NCI-H345 (cell line): Measurements from ENCODE around the gene SPATA20.

Experiments used
- DNase-seq: peaks from one replicate; lab custom pipeline; 2025; lab: John Stamatoyannopoulos, UW

The SPATA20 gene

DNA sequence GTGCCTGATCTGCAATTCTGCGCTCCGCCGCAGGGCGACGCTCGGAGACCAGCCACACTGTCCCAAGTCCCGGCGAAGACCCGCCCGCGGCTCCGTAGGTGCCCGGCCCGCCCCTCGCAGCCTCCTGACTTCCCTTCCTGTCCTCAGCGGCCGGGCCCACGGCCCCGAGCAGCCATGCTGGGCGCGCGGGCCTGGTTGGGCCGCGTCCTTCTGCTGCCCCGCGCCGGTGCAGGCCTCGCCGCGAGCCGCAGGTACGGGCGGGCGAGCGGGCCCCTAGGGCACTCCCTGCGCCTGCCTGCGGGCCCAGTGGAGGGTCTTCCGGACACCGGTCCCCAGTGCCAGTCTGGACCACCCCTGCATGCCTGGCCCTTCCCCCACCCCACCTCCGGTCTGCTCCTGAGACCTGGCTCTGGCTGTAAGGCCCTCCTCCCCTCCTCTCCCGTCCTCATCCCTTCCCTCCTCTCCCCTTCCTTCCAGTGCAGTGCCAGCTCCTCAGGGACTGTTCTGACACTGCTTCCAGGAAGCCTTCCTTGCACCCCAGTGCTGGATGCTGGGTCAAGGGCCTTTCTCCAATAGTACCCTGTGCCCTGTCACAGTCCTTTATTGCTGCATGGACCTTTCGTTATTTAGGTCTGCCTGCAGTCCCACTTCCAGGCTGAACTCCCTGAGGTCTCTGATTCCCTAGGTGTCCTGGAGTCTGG, at the start of gene SPATA20:
TSS of gene SPATA20 (plus strand) at position 140 of the 701 bp plus-strand sequence. CDS start at position 175, 35 bp downstream.
- peak; percentile 88 for DNase-seq

DNA sequence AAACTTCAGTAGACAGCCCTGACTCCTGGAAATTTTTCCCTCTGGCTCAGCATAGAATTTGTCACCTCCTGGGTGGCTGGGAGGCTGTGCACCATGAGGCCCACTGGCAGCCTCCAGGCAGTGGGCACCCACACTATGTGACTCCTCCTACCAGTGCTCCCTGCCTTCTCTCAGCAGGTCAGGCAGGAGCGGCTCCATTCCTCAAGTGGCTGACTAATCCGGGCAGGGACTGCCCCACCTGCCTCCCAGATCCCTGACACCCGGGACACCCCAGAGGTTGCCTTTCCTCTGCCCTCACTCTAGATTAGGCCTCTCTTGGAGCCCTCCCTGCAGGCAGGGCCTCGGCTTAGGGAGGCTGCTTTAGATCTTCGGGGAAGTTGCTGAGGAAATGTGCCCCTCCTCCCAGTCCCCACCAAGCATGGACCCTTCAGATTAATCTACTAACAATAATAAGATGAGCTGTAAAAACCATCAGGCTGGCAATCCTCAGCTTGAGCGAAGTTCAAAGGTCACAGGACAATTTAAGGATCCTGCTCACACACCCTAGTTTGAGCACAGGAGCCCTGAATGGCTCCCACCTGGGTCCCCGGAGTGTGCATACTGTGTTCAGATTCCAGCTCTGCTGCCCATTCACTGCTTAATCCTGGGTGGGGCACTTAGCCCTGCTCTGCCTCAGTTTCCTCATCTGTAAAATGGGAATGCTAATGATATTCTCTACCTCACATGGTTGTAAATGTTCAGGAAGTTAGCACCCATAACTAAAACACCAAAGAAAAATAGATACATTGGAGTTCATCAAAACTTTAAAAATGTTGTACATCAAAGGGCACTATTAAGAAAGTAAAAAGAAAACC, 48.7 kb upstream of the SPATA20 start:
- DNase-seq = no peak

DNA sequence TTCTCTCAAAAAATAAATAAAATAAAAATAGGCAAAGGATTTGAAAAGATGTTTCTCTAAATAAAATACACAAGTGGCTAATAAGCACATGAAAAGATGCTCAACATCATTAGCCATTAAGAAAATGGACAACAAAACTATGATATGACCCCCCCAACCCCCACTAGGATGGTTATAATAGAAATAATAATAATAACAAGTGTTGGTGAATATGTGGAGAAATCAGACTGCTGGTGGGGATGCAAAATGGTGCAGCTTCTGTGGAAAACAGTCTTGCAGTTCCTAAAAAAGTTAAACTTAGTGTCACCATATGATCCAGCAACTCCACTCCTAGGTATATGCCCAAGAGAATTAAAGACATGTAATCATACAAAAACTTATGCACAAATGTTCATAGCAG, 47.7 kb upstream of the SPATA20 start:
- no peak for DNase-seq

DNA sequence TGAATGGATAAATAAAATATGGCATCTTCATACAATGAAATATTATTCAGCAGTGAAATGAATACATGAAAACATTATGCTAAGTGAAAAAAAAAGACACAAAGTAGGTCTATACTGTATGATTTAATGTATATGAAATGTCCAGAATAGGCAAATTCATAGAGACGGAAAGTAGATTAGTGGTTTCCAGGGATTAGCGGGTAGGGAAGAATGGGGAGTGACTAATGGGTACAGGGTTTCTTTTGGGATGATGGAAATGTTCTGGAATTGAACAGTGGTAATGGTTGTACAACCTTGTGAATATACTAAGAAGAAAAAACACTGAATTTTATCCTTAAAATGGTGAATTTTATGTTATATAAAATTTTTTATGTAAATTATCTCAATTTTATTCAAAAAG, 47.3 kb upstream of the SPATA20 start:
- DNase-seq = no peak

DNA sequence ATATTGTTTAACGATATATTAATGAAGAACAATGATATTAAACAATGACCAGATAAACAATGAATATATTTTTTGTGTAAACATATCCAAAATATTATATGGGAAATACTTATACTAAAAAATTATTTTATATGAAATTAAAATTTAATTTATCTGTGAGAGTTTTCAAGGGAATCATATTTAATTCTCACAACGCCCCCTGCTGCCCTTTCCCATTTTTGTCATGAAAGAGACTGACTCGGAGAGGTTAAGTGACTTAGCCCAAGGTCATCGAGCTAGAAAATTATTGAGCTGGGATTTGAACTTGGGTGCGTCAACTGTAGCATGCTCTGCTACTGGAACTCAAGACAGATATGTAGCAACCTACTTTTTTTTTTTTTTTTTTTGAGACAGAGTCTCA, 45.9 kb upstream of the SPATA20 start:
- no peak for DNase-seq

DNA sequence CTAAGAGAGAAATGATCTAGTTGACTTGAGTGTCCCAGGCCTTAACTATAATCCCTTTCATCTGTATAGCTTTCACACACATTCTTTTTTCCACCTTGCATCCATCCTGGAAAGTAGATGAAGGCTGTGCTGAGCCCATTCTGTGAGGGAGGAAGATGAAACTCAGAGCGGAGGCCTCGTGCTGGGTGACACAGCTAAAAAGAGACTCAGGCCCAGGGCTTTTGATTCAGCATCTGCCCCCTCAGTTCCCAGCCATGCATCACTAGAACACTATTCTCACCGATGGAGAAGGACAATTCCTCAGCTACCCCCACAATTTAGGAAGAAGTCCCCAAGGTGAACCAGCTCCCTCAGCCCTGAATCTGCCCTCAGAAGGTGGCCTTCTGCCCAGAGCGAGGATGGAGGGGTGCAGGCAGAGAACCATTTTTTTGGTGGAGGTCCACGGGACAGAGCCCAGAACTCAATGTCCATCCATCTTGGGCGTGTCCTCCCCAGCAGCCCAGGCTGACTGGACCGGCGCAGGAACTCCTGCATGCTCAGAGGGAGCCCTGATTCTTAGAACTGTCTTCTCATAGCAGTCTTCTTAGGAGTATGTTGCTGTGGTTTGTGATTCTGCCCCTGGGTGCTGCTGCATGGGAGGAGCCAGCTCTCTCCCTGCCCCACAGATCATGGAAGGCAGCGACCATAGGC, 44.5 kb upstream of the SPATA20 start:
- DNase-seq = no peak

DNA sequence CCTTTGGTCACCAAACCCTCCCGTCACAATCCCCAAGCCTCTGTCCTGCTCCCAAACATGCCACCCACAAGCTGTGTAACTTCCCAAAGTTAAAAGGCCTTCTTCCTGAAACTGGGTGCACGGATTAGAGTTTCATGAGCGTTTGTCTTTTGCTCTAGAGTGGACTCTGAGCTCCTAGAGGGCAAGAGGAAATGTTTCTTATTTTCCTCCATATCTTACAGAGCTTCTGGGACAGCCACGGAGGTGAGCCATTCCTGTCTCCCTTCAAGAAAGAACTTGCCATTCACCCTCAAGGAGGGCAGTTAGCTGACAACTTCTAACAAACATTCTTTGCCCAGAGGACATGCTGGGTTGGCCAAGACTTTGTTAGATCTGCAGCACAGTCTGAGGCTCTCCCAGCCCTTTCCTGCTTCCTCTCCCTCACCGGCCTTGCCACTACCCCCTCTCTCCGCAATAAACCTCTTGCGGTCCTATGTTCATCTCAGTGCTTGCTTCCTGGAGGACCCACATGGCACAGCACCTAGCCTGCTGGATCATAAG, 41.3 kb upstream of the SPATA20 start:
- DNase-seq = no peak

DNA sequence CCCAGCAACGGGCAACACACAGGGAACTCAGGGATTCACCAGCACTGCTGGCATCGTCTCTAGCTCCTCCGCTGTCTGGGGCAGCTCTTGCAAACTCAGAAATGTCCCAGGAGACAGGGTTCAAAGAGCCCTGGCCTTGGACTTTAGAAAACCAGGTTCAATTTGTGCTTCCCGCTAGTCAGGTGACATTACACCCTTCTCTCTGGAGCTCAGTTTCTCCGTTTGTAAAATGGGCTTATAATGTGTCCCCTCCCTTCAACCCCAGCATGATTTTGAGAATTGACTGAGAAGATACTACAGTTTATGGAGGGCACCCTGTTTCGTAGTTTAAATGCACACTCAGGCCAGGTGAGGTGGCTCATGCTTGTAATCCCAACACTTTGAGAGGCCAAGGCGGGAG, 40.7 kb upstream of the SPATA20 start:
- no peak for DNase-seq

DNA sequence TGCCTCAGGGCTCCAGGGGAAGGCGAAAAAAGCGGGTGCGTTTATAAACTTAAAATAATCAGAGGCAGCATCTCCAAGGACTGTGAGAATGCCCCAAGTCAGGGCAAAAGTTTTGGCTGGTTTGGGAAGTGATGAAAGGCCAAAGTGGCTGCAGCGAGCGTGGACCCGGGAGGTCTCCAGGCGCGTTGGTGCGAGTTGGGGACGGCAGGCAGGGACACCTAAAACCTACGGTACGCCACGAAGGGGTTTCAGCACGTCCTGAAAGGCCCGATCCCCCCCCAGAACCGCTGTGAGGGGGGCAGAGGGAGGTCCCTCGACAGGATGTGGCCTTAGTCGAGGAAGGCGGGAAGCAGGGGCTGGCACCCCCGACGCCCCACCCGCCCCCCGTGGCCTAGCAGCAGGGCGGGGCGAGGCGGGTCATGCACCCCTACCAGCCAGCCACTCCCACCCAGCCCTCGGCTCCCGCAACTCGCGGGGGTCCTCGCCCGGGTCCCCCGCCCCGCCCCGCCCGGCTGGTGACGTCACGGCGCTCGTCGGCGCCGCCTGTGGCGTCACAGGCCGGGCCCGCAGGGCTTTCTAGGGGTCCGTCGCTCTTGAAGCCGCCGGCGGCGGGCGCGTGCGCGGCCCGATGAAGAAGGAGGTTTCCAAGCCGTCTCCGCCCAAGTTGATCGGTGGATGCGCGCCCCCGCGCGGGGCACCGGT, 39.0 kb upstream of the SPATA20 start, which contains the start of gene MYCBPAP:
TSS of gene MYCBPAP (plus strand) at position 569 of the 702 bp plus-strand sequence. CDS start 236 bp downstream, outside the sequence.
- DNase-seq = no peak

DNA sequence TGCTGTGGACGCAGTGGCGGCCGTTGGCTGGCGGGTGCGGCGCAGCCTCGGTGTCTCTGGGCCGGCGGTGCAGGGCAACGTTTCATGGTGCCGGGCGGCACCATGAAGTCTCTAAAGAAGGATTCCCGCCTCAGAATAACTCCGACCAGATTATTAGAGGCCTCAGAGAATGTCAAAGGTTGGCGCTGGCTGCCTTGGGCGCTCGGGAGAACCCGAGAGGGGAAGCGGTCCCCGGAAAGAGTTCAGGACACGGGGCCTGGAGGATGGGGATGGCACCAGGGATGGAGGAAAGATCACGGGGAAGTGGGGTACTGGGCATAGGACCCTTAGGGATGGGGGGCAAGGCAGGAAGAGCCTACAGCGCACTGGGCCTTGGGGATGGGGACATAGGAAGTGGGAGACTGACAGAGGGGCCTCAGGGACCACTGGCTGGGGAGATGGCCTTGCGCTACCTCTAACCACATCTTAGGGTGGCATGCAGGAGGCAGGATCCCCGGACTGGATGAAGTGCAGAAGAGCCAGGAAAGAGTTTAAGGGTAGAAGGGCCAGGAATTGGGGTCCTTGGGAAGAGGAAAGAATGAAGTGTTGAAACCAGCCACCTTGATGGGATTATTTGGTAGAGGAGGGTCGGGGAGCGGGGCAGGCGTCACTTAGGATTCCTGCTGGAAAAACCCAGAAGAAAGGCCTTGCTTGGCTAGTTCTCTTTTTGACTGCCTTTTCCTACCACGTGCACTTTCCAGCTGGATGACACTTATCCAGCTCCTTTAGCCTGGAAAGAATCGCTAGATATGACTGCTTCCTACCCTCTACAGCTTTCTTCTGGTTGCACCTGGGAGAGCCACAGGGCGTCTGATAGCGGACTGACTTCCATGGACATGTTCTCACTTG, 38.2 kb upstream of the SPATA20 start:
- DNase-seq = no peak

DNA sequence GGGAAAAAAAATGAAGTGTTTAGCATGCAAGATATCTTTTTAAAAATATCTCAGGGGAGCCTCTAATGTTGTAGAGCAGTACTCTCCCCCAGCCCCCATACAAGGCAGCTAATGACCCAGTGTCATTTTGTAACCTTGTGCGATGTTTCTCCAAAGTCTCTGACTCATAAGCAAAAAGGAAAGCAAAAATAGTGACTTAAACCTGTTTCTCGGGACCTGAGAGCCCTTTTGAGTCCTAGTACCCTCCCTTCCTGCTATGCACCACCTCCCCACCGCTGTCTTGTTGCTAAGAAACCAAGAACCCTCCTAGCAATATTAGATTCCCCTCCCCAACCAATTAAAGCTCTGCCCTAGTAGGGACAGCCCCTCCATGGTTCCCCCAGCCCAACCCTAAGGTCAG, 35.9 kb upstream of the SPATA20 start:
- no peak for DNase-seq

DNA sequence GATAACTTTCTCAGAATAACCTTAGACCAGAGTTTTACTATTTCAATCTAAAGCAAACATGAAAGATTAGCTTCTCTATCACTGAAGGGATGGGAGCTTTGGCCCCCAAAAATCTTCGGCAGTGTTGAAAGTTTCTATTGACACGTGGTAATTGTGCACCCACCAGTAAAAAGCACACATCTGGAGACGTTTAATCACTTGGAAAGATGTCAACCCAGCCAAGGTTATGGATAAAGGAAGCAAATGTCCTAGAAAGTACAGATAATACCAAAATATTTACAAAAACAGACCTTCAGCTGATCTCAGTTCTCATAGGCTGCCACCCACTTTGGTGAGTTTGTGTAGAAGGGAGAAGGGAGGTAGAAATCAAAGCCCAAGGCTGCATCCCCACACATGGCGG, 33.5 kb upstream of the SPATA20 start:
- no peak for DNase-seq

DNA sequence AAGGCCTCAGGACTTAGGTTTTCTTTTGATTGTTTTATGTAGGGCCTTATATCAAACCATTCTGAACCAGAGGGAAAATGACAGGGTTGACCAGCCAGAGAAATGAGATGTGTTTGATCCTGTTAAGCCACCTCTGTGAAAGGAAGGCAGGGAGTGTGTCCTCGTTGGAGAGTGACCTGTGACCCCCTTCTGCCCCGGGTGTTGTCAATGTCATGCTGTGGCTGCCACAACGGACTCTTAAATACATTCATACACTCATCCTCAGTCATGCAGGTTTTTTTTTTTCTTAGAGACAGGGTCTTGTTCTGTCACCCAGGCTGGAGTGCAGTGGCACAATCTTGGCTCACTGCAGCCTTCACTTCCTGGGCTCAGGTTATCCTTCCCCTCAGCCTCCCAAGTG, 32.6 kb upstream of the SPATA20 start:
- no peak for DNase-seq

DNA sequence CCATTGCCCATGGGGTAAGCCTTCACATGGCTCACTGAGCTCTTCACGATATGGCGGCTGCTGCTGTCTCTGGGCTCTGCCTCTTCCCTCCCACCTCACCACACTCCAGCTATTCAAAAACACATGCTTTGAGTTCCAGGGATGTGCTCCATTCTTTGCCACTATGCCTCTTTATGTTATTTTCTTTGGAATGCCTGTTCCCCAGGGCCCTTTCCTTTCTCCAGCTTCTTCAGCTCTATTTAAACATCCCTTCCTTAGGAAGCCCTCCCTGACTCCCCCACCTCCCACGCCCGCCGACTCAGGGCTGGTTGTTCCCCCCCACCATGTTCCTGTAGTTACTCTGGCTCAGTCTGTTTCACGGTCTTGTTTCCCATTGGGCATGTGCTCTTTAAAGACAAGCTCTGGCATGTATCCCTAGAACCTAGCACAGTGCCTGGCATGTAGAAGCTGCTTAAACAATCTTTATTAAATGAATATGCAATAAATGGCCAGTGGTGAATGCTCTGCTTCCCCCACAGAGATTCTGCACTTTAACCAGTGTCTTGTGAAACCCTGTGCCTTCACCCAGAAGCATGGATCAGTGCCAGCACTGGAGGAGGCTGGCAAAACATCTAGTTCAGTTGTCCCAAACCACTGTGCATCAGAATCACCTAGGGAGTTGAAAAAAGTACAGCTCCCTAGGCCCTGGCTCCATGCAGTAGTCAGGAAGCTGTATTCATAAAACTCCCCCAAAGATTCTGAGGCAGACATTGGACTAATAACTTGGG, 31.9 kb upstream of the SPATA20 start:
- no peak for DNase-seq

DNA sequence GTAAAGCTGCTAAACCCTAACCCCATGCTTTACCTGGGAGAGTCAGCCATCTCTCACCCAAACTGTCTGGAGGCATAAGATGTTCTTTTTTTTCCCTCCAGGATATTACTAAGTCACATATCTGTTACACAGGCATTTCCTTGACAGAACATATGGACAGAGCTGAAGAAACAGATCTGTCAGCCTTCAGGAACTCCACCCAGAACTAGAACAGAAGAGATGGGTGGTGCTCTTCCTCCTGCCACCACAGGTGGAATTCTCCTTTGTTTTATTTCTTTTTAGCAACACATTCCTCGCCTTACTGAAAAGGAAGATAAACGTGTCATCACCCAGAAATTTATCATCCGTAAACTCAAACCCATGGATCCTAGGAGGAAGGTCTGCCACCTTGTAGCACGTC, 30.0 kb upstream of the SPATA20 start:
- no peak for DNase-seq

DNA sequence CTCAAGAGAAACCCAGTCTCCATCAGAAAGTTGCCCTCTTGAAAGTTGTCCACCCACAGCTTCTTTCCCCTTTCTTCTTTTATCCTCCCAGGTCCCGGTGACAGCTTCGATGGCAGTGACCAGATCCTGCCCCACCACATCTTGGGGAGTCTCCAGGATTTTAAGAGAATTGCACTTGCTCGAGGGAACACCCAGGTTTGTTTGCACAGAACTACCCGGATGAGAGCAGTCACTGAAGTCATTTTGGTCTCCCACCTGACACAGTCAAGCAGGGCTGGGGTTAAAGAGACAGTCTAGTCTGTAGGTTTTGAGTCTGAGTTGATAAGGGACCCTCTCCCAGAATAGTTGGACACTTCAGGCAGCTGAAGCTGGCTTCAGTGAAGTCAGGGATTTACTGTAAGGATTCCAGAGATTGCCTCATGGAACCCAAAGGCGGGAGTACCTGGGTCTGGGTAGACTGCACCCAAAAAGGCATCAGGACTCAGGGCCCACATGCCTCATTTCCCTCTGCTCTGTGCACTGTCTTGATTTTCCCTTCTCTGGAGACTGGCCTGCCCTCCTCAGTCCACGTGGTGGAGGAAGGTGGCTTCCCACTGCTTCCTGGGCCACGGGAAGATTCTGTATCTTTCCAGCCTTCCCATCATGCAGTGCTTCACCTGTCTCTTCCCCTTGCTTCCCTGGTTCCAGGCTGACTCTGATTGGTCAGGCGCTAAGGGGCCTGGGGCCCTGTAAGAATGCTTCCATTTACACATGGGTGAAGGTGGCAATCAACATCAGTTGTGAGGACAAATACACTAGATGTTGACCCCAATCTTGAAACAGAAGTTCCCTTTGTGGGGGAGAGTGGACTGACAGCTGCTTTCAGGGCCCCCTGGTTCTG, 29.2 kb upstream of the SPATA20 start:
- DNase-seq = no peak

DNA sequence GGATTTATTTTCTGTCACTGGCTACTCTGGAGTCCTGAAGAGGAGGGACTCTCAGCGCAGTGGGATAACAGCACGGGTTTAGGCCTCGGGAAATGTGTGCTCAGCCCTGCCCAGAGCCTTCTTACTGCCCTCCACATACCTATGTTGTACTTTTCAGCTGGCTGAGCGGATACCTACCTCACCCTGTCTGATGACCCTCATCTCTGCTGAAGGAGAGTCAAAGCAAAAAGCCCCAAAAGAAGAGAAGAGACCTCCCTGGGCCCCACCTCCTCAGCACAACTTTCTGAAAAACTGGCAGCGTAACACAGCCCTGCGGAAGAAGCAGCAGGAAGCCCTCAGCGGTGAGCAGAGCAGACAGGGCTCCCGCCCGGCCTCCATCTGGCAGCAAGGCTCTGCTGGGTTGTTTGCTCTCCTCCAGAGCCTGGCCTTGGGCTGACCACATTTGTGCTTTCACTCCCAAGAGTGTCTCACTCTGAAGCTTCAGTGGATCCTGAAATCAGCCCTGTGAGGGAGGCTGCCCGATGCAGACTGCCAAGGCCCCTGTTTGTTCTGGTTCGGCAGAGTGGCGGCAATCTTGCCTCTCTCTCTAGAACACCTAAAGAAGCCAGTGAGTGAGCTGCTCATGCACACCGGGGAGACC, 28.5 kb upstream of the SPATA20 start:
- DNase-seq = no peak

DNA sequence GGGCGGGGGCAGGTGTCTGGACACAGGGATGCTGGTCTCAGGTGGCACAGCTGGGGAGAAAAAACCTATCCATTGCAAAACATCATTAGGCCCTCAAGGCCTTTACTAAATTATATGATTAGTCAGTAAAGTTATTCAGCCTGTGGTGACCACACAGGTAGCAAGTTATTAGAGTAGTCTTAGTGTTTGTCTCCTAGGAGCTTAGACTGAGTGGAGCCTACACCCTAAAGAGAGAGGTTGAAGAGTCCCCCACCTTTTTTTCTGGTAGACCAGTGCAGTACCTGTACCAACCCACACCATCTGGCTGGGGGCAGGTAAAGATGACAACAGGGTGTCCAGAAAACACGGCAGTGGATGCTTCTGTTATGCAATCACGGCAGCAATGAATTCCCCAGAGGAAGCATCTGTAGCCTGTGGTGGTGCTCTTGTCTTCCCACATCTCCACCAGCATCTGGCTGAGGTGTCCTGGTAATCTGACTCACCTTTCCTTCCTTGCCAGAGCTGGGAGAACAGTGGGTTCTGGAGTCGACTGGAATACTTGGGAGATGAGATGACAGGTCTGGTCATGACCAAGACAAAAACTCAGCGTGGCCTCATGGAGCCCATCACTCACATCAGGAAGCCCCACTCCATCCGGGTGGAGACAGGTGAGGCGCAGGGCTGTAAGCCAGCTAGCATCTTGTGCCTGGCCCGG, 27.7 kb upstream of the SPATA20 start:
- DNase-seq = no peak
